Measurements from ENCODE around the gene SUPT20HL2.

- TF ChIP-seq, protein P1, sequence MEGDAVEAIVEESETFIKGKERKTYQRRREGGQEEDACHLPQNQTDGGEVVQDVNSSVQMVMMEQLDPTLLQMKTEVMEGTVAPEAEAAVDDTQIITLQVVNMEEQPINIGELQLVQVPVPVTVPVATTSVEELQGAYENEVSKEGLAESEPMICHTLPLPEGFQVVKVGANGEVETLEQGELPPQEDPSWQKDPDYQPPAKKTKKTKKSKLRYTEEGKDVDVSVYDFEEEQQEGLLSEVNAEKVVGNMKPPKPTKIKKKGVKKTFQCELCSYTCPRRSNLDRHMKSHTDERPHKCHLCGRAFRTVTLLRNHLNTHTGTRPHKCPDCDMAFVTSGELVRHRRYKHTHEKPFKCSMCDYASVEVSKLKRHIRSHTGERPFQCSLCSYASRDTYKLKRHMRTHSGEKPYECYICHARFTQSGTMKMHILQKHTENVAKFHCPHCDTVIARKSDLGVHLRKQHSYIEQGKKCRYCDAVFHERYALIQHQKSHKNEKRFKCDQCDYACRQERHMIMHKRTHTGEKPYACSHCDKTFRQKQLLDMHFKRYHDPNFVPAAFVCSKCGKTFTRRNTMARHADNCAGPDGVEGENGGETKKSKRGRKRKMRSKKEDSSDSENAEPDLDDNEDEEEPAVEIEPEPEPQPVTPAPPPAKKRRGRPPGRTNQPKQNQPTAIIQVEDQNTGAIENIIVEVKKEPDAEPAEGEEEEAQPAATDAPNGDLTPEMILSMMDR (IDR thresholded peaks at IDR 0.05) = no peak
- TF ChIP-seq POLR2A (IDR thresholded peaks at IDR 0.05) = no peak
Observed at GRCh38 chrX:24347881-24348280, 34.0 kb upstream of the SUPT20HL2 start.
